Neural crest cell (in vitro differentiated cells): Measurements from ENCODE around the gene PRKG1. TPM values are rescaled to one million over a fixed set of nuclear protein-coding genes. Genes with fewer than 3 reads are reported as not detected.
"Not testable (repeated sequence)": the region's sequence is repeated elsewhere in the genome, so short reads cannot be mapped to it uniquely, and the experiment has no call there.

Experiments
- DNase-seq: peaks from one replicate; pipeline ENCODE4 v3.0.0; 2021; ENCODE audit warnings: low read depth, mixed read lengths, low spot score
- H3K27ac Mint-ChIP-seq: one replicate; pipeline ENCODE4 v1.8.0; 2021; ENCODE audit warnings: mild to moderate bottlenecking, mixed read lengths; ENCODE audit not compliant: unreplicated experiment
- H3K27me3 Mint-ChIP-seq: 2 replicates; pipeline ENCODE4 v1.8.0; 2021; ENCODE audit warnings: low read depth, mild to moderate bottlenecking, mixed read lengths
- H3K36me3 Mint-ChIP-seq: 2 replicates; pipeline ENCODE4 v1.8.0; 2021; ENCODE audit warnings: low read depth, mild to moderate bottlenecking, mixed read lengths
- H3K4me1 Mint-ChIP-seq: 2 replicates; pipeline ENCODE4 v1.8.0; 2021; ENCODE audit warnings: mixed read lengths
- H3K4me3 Mint-ChIP-seq: one replicate; pipeline ENCODE4 v1.8.0; 2021; ENCODE audit warnings: mild to moderate bottlenecking, mixed read lengths
- H3K9me3 Mint-ChIP-seq: 2 replicates; pipeline ENCODE4 v1.8.0; 2021; ENCODE audit warnings: mixed read lengths
- total RNA-seq: library from RNA; stranded (reverse); gene quantifications from 2 replicates; pipeline ENCODE4 v1.2.1, GENCODE V29; 2021
- TF ChIP-seq, protein P1 (sequence below): fragments of 200-600 bp; sonication (generic); conservative IDR thresholded peaks from 2 replicates; pipeline ENCODE4 v1.5.0; 2021; ENCODE audit warnings: antibody characterized with exemption, mild to moderate bottlenecking

Gene PRKG1
- total RNA-seq, 1 donor from 2014 or later: 4.4 TPM

DNA sequence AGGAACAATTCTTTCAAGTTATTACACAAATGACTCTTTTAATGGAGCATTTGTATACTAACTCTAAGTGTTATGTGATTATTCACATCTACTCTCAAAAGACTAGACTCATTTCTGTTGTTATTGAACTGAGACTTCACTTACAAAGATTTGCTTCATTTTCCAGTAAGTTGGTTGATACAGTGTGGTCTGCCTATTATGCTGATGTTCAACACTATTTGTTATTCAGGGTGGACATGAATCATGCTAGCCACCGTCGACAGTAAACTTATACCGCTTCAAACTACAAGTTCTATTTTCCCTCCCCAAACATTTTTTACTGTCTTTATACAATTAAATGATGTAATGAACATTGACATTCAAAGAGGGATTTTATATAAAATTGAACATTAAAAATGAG, 84.5 kb downstream of the PRKG1 start:
- Mint-ChIP-seq H3K4me3 (no peak overlapping the region), H3K27me3 (no peaks in the 10 kb centered on the region), H3K36me3 (peaks cover 5% of the 10 kb centered on the region), H3K9me3 (no peaks in the 10 kb centered on the region), H3K4me1 (peaks cover 10% of the 10 kb centered on the region), H3K27ac (no peak overlapping the region)
- no peak for DNase-seq
- TF ChIP-seq, protein P1, sequence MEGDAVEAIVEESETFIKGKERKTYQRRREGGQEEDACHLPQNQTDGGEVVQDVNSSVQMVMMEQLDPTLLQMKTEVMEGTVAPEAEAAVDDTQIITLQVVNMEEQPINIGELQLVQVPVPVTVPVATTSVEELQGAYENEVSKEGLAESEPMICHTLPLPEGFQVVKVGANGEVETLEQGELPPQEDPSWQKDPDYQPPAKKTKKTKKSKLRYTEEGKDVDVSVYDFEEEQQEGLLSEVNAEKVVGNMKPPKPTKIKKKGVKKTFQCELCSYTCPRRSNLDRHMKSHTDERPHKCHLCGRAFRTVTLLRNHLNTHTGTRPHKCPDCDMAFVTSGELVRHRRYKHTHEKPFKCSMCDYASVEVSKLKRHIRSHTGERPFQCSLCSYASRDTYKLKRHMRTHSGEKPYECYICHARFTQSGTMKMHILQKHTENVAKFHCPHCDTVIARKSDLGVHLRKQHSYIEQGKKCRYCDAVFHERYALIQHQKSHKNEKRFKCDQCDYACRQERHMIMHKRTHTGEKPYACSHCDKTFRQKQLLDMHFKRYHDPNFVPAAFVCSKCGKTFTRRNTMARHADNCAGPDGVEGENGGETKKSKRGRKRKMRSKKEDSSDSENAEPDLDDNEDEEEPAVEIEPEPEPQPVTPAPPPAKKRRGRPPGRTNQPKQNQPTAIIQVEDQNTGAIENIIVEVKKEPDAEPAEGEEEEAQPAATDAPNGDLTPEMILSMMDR: no peak

DNA sequence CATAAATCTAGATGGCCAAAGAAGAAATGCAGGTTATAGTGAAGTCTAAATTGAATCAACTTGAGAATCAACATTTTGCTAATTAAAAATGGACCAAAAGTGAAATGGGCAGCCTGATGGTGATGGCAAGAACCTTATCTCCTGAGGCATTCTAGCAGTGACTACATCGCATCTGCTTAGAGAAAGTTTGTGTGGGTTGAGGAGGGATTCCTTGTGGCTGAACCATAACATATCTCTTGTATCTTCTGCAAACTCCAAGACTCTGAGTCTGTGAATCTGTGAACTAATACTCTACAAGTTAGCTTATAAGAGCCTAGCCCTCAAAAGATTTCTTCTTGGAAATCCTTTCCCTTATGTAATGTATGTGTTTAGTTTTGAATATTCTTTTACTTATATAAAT, 85.6 kb downstream of the PRKG1 start:
- H3K27me3 Mint-ChIP-seq: no peaks in the 10 kb centered on the region
- no peak overlapping the region for H3K4me3 Mint-ChIP-seq
- DNase-seq: no peak
- H3K4me1 Mint-ChIP-seq: peaks cover 10% of the 10 kb centered on the region
- H3K27ac Mint-ChIP-seq: no peak overlapping the region
- TF ChIP-seq, protein P1: no peak
- H3K9me3 Mint-ChIP-seq: no peaks in the 10 kb centered on the region
- peaks cover 5% of the 10 kb centered on the region for H3K36me3 Mint-ChIP-seq

DNA sequence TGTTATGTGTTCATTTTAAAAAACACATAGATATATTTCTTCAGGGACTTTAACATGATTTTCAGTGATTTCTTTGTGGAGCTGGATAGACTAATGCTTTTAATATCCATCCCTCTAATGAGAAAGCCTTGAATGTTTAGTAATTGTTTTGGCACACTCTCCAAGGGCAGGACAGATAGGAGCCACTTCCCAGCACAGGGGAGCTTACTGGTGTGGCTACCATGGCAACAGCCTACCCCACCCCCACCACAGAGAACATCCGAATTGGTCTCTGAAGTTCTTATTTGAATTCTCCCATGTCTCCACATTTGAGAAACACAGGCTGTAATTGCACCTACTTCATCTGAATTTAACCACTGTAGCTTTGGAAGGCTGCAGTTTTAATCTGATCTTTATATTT, 87.7 kb downstream of the PRKG1 start:
- Mint-ChIP-seq H3K4me3 (no peak overlapping the region), H3K4me1 (peaks cover 10% of the 10 kb centered on the region), H3K9me3 (no peaks in the 10 kb centered on the region), H3K27me3 (no peaks in the 10 kb centered on the region), H3K27ac (no peak overlapping the region), H3K36me3 (peaks cover 5% of the 10 kb centered on the region)
- TF ChIP-seq, protein P1: no peak
- no peak for DNase-seq

DNA sequence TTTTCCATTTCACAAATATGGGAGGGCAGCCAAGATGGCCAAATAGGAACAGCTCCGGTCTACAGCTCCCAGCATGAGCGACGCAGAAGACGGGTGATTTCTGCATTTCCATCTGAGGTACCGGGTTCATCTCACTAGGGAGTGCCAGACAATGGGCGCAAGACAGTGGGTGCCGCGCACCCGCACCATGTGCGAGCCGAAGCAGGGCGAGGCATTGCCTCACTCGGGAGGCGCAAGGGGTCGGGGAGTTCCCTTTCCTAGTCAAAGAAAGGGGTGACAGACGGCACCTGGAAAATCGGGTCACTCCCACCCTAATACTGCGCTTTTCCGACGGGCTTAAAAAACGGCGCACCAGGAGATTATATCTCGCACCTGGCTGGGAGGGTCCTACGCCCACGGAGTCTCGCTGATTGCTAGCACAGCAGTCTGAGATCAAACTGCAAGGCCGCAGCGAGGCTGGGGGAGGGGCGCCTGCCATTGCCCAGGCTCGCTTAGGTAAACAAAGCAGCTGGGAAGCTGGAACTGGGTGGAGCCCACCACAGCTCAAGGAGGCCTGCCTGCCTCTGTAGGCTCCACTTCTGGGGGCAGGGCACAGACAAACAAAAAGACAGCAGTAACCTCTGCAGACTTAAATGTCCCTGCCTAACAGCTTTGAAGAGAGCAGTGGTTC, 89.2 kb downstream of the PRKG1 start:
- H3K27me3 Mint-ChIP-seq, H3K27ac Mint-ChIP-seq, DNase-seq, H3K36me3 Mint-ChIP-seq, H3K4me3 Mint-ChIP-seq, H3K9me3 Mint-ChIP-seq: not testable (repeated sequence)
- H3K4me1 Mint-ChIP-seq: peaks cover 23% of the 10 kb centered on the region

DNA sequence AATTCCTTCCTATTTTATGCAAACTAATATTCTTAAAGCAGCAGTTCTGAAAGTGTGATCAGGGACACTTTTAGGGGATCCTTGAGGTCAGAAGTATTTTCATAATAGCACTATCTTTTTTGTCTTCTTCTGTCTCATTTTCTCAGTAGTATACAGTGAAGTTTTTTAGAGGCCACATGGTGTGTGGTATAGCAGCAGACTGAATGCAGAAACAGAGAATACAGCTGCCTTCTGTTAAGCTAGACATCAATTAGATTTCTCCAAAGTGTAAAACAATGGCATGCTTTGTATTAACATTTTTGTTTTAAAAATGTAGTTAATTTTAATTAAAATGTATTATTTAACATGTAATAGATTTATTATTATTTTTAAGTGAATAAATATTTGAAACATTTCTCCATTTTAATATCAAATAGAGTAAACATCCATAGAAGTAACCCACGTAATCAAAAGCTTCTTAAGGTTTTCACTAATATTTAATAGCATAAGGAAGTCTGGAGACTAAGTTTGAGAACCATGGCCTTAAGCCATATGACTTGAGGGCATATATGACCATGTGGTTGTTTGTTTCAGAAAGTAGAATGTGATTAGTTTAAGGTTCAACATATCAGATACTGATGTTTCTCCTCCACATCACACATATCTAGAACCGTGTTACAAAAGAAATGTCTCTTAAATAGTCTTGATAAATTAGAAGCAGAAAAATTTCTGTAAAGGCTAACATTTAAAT, 94.0 kb downstream of the PRKG1 start:
- H3K36me3 Mint-ChIP-seq: peaks cover 1% of the 10 kb centered on the region
- no peaks in the 10 kb centered on the region for H3K9me3 Mint-ChIP-seq
- H3K27me3 Mint-ChIP-seq: no peaks in the 10 kb centered on the region
- DNase-seq: no peak
- peaks cover 20% of the 10 kb centered on the region for H3K4me1 Mint-ChIP-seq
- TF ChIP-seq, protein P1: no peak
- no peak overlapping the region for H3K4me3 Mint-ChIP-seq
- H3K27ac Mint-ChIP-seq: no peak overlapping the region

DNA sequence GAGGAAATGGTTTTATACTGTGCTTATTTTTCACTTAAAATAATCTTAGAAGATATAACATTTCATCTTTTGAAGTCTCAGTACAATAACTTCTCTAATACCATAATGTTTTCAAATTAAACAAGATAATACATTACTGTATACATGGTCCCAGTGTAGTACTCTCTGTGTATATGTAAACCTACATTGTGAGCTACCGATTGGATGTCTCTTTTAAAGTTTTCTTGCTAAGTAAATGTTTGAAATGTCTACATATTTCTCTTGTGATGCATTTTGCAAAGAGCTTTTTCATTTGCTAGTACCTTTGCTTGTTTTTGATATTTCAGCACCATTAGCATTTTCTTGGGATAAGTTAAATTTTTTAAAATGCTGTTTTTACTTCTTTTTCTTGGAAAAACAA, 94.8 kb downstream of the PRKG1 start:
- no peaks in the 10 kb centered on the region for H3K9me3 Mint-ChIP-seq
- H3K27me3 Mint-ChIP-seq: no peaks in the 10 kb centered on the region
- H3K4me3 Mint-ChIP-seq: no peak overlapping the region
- H3K27ac Mint-ChIP-seq: no peak overlapping the region
- TF ChIP-seq, protein P1: no peak
- peaks cover 20% of the 10 kb centered on the region for H3K4me1 Mint-ChIP-seq
- H3K36me3 Mint-ChIP-seq: no peaks in the 10 kb centered on the region
- no peak for DNase-seq
